ENCODE data around the gene GXYLT2. TPM values are rescaled to one million over a fixed set of nuclear protein-coding genes. Genes with fewer than 3 reads are reported as not detected.

GXYLT2 gene
- total RNA-seq, 3 donors from 2014 or later: 5.3 to 12.5 (median 6.1) TPM

GRCh38 chr3:72972706-72973030 is 84.8 kb downstream of the GXYLT2 start:
- peak; percentile 44 for ATAC-seq
- intact Hi-C loops (cut with DNase I, micrococcal nuclease): no loop called here
- Histone ChIP-seq H3K4me3 (no peak overlapping the region), H3K36me3 (ENCODE audit: low read depth) (no peaks in the 10 kb centered on the region), H3K9me3 (no peaks in the 10 kb centered on the region), H3K4me1 (ENCODE audit: low read depth) (peaks cover 8% of the 10 kb centered on the region)
- TF ChIP-seq CTCF (IDR thresholded peaks at IDR 0.05): no peak
- no peak for DNase-seq

GRCh38 chr3:72973031-72973723 is 85.3 kb downstream of the GXYLT2 start:
- Histone ChIP-seq H3K4me3 (no peak overlapping the region), H3K36me3 (ENCODE audit: low read depth) (no peaks in the 10 kb centered on the region), H3K4me1 (ENCODE audit: low read depth) (peaks cover 8% of the 10 kb centered on the region), H3K9me3 (no peaks in the 10 kb centered on the region)
- peak; percentile 78 to 88 (median 79) for DNase-seq
- no peak for TF ChIP-seq CTCF (IDR thresholded peaks at IDR 0.05)
- intact Hi-C loops (cut with DNase I, micrococcal nuclease): no loop called here
- ATAC-seq: peak; percentile 98

GRCh38 chr3:72973786-72974185 is 85.9 kb downstream of the GXYLT2 start:
- H3K36me3 ChIP-seq (ENCODE audit: low read depth): no peaks in the 10 kb centered on the region
- DNase-seq (no peak), ATAC-seq (no peak)
- H3K9me3 ChIP-seq: no peaks in the 10 kb centered on the region
- H3K4me3 ChIP-seq: no peak overlapping the region
- intact Hi-C loops (cut with DNase I, micrococcal nuclease): no loop called here
- H3K4me1 ChIP-seq (ENCODE audit: low read depth): peaks cover 8% of the 10 kb centered on the region
- no peak for TF ChIP-seq CTCF (IDR thresholded peaks at IDR 0.05)

- Histone ChIP-seq H3K4me3 (no peak overlapping the region), H3K9me3 (no peaks in the 10 kb centered on the region), H3K4me1 (ENCODE audit: low read depth) (peaks cover 8% of the 10 kb centered on the region), H3K36me3 (ENCODE audit: low read depth) (no peaks in the 10 kb centered on the region)
- intact Hi-C loops (cut with DNase I, micrococcal nuclease): no loop called here
- ATAC-seq: no peak
- DNase-seq: no peak
- no peak for TF ChIP-seq CTCF (IDR thresholded peaks at IDR 0.05)
Measured at GRCh38 chr3:72974956-72975355, 87.1 kb downstream of the GXYLT2 start.

- H3K4me3 ChIP-seq: no peak overlapping the region
- H3K9me3 ChIP-seq: no peaks in the 10 kb centered on the region
- H3K36me3 ChIP-seq (ENCODE audit: low read depth): no peaks in the 10 kb centered on the region
- TF ChIP-seq CTCF (IDR thresholded peaks at IDR 0.05): no peak
- peaks cover 8% of the 10 kb centered on the region for H3K4me1 ChIP-seq (ENCODE audit: low read depth)
- no peak for ATAC-seq
- no peak for DNase-seq
- intact Hi-C loops (cut with DNase I, micrococcal nuclease): no loop called here
Measured at GRCh38 chr3:72976281-72976741, 88.5 kb downstream of the GXYLT2 start.
